ENCODE data around the gene WWP2.

The WWP2 gene

GRCh38 chr16:69903865-69904415 lies 141.8 kb downstream of the WWP2 start:
- no peak overlapping the region for H3K4me3 ChIP-seq (replicated peaks; ENCODE audit: low read depth, low read length)
- no peak for TF ChIP-seq CTCF (IDR thresholded peaks at IDR 0.05; ENCODE audit: low read depth, low read length, missing control alignments)
- DNase-seq (ENCODE audit: extremely low read depth, low read depth): no peak

DNA sequence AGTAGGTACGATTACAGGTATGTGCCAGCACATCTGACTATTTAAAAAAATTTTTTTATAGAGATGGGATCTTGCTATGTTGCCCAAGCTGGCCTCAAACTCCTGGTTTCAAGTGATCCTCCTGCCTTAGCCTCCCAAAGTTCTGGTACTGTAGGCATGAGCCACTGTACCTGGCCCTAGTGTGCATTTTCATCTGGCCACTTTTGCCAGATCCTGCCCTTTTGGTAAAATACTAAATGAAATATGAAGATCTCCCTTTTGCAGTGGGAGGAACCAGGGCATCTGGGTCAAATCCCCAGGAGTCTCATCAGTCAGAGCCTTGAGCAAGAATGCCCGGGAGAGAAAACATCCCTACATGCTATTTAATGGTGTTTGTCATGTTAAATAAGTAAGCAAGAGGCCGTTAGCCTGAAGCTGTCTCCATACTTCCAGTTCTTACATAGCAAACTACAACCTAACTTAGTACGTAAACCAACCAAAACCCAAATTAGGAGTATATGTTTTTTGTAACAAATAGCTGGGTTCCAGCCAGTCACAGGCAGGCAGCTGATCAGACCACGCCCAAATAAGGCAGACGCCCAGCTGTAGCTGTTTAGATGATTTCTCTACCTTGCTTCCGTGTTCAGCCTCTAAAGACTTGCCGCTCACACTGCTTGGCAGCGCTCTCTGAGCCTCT lies 142.5 kb downstream of the WWP2 start:
- no peak for DNase-seq (ENCODE audit: extremely low read depth, low read depth)
- TF ChIP-seq CTCF (IDR thresholded peaks at IDR 0.05; ENCODE audit: low read depth, low read length, missing control alignments): no peak
- H3K4me3 ChIP-seq (replicated peaks; ENCODE audit: low read depth, low read length): no peak overlapping the region

GRCh38 chr16:69905171-69905555 lies 143.0 kb downstream of the WWP2 start:
- DNase-seq (ENCODE audit: extremely low read depth, low read depth): no peak
- no peak for TF ChIP-seq CTCF (IDR thresholded peaks at IDR 0.05; ENCODE audit: low read depth, low read length, missing control alignments)
- no peak overlapping the region for H3K4me3 ChIP-seq (replicated peaks; ENCODE audit: low read depth, low read length)

- no peak for TF ChIP-seq CTCF (IDR thresholded peaks at IDR 0.05; ENCODE audit: low read depth, low read length, missing control alignments)
- DNase-seq (ENCODE audit: extremely low read depth, low read depth): peak; percentile 75
- H3K4me3 ChIP-seq (replicated peaks; ENCODE audit: low read depth, low read length): no peak overlapping the region
Observed at GRCh38 chr16:69906838-69907401, 144.8 kb downstream of the WWP2 start.

DNA sequence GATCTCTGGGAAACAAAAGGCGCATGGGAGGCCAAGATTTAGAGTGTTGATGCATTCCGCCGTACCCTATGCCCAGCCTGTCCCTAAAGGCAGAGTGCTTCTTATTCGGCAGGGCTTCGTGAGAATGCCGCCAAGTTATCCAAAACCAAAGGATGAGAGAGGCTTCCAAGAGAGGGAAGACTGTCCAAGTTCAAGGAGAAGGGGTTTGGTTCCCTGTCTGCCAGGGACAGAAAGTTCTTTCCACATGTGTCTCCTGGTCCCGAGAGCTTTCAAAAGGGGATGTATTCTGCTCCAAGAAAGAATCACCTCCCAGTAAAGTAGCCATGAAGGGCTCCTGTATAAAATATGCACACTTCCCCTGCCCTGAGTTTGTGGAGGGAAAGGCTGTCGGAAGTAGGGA lies 146.9 kb downstream of the WWP2 start:
- DNase-seq (ENCODE audit: extremely low read depth, low read depth): no peak
- no peak overlapping the region for H3K4me3 ChIP-seq (replicated peaks; ENCODE audit: low read depth, low read length)
- TF ChIP-seq CTCF (IDR thresholded peaks at IDR 0.05; ENCODE audit: low read depth, low read length, missing control alignments): no peak

DNA sequence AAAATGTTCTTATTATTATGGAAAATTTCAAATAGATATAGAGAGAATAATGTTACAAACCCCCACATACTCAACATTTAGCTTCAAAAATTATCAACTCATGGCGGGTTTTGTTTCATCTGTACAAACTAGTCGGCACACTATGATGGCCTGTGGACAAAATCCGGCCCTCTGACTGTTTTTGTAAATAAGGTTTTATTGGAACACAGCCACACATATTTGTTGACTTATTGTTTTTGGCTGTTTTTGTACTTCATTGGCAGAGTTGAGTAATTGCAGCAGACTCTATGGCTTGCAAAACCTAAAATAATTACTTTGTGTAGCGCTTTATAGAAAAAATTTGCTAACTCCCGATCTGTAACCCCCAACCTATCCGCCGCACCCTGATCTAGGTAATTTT lies 147.6 kb downstream of the WWP2 start:
- DNase-seq (ENCODE audit: extremely low read depth, low read depth): no peak
- H3K4me3 ChIP-seq (replicated peaks; ENCODE audit: low read depth, low read length): no peak overlapping the region
- TF ChIP-seq CTCF (IDR thresholded peaks at IDR 0.05; ENCODE audit: low read depth, low read length, missing control alignments): no peak

Data from HFF-Myc (cell line).